ENCODE measurements around the gene ACACA.
"Not testable (repeated sequence)": the region's sequence is repeated elsewhere in the genome, so short reads cannot be mapped to it uniquely, and the experiment has no call there.

ACACA gene

GRCh38 chr17:37176723-37177122 is 229.9 kb downstream of the ACACA start:
- no peak for DNase-seq (ENCODE audit: low spot score)

GRCh38 chr17:37174205-37174604 is 232.4 kb downstream of the ACACA start:
- no peak for DNase-seq (ENCODE audit: low spot score)

GRCh38 chr17:37170881-37171425 is 235.7 kb downstream of the ACACA start:
- DNase-seq (ENCODE audit: low spot score): no peak

- no peak for DNase-seq (ENCODE audit: low spot score)
These were observed 237.8 kb downstream of the ACACA start for GRCh38 chr17:37168731-37169353.

GRCh38 chr17:37167756-37168155 is 238.9 kb downstream of the ACACA start:
- DNase-seq (ENCODE audit: low spot score): no peak

GRCh38 chr17:37164057-37164456 is 242.6 kb downstream of the ACACA start:
- no peak for DNase-seq (ENCODE audit: low spot score)

- DNase-seq (ENCODE audit: low spot score): no peak
These were observed 243.8 kb downstream of the ACACA start for GRCh38 chr17:37162800-37163199.

- no peak for DNase-seq (ENCODE audit: low spot score)
These were observed 245.7 kb downstream of the ACACA start for GRCh38 chr17:37160944-37161343.

GRCh38 chr17:37158290-37158689 is 248.3 kb downstream of the ACACA start:
- no peak for DNase-seq (ENCODE audit: low spot score)

GRCh38 chr17:37148156-37148555 is 258.5 kb downstream of the ACACA start:
- no peak for DNase-seq (ENCODE audit: low spot score)

- DNase-seq (ENCODE audit: low spot score): peak; percentile 17
These were observed 259.3 kb downstream of the ACACA start for GRCh38 chr17:37147301-37147812.

- DNase-seq (ENCODE audit: low spot score): no peak
These were observed 260.3 kb downstream of the ACACA start for GRCh38 chr17:37146086-37147064.

GRCh38 chr17:37144075-37144701 is 262.4 kb downstream of the ACACA start:
- no peak for DNase-seq (ENCODE audit: low spot score)

- DNase-seq (ENCODE audit: low spot score): not testable (repeated sequence)
These were observed 263.1 kb downstream of the ACACA start for GRCh38 chr17:37143558-37143957.

GRCh38 chr17:37142294-37142896 is 264.2 kb downstream of the ACACA start:
- no peak for DNase-seq (ENCODE audit: low spot score)

GRCh38 chr17:37138571-37139120 is 268.0 kb downstream of the ACACA start:
- DNase-seq (ENCODE audit: low spot score): no peak

- DNase-seq (ENCODE audit: low spot score): no peak
These were observed 268.6 kb downstream of the ACACA start for GRCh38 chr17:37137906-37138514.

- no peak for DNase-seq (ENCODE audit: low spot score)
These were observed 269.5 kb downstream of the ACACA start for GRCh38 chr17:37137070-37137610.

- DNase-seq (ENCODE audit: low spot score): no peak
These were observed 271.1 kb downstream of the ACACA start for GRCh38 chr17:37135576-37135975.

- no peak for DNase-seq (ENCODE audit: low spot score)
These were observed 272.6 kb downstream of the ACACA start for GRCh38 chr17:37134050-37134449.

- DNase-seq (ENCODE audit: low spot score): no peak
These were observed 273.5 kb downstream of the ACACA start for GRCh38 chr17:37133136-37133535.

All from activated CD4-positive, alpha-beta T cell treated with anti-CD3 and anti-CD28 coated beads, Interleukin-2, Interleukin-4, amounts not matched to agents 100 ng/mL and 50 ng/mL, durations not matched to agents 16 hours and 8 hours (primary cell).